ENCODE results near the gene SGIP1.

SGIP1 gene

GRCh38 chr1:66606362-66607065 lies 72.6 kb downstream of the SGIP1 start:
- no peak for DNase-seq (ENCODE audit: low read depth in 2 of 2)

GRCh38 chr1:66607458-66607857 lies 73.5 kb downstream of the SGIP1 start:
- no peak for DNase-seq (ENCODE audit: low read depth in 2 of 2)

- no peak for DNase-seq (ENCODE audit: low read depth in 2 of 2)
Observed at GRCh38 chr1:66613187-66613586, 79.2 kb downstream of the SGIP1 start.

GRCh38 chr1:66617362-66618184 lies 83.6 kb downstream of the SGIP1 start:
- DNase-seq (ENCODE audit: low read depth in 2 of 2), result no peak

- no peak for DNase-seq (ENCODE audit: low read depth in 2 of 2)
Observed at GRCh38 chr1:66618390-66618789, 84.4 kb downstream of the SGIP1 start.

GRCh38 chr1:66623812-66624211 lies 89.9 kb downstream of the SGIP1 start:
- DNase-seq (ENCODE audit: low read depth in 2 of 2), result no peak

- DNase-seq (ENCODE audit: low read depth in 2 of 2), result no peak
Observed at GRCh38 chr1:66624412-66625060, 90.6 kb downstream of the SGIP1 start.

GRCh38 chr1:66626261-66626660 lies 92.3 kb downstream of the SGIP1 start:
- no peak for DNase-seq (ENCODE audit: low read depth in 2 of 2)

GRCh38 chr1:66628926-66629325 lies 95.0 kb downstream of the SGIP1 start:
- DNase-seq (ENCODE audit: low read depth in 2 of 2), result no peak

GRCh38 chr1:66633159-66633558 lies 99.2 kb downstream of the SGIP1 start:
- DNase-seq (ENCODE audit: low read depth in 2 of 2), result no peak

- DNase-seq (ENCODE audit: low read depth in 2 of 2), result no peak
Observed at GRCh38 chr1:66637146-66637545, 103.2 kb downstream of the SGIP1 start.

- no peak for DNase-seq (ENCODE audit: low read depth in 2 of 2)
Observed at GRCh38 chr1:66641891-66642473, 108.0 kb downstream of the SGIP1 start.

- no peak for DNase-seq (ENCODE audit: low read depth in 2 of 2)
Observed at GRCh38 chr1:66642992-66643391, 109.0 kb downstream of the SGIP1 start.

GRCh38 chr1:66644331-66644730 lies 110.4 kb downstream of the SGIP1 start:
- DNase-seq (ENCODE audit: low read depth in 2 of 2), result no peak

GRCh38 chr1:66648901-66649595 lies 115.1 kb downstream of the SGIP1 start:
- DNase-seq (ENCODE audit: low read depth in 2 of 2), result no peak

- DNase-seq (ENCODE audit: low read depth in 2 of 2), result no peak
Observed at GRCh38 chr1:66652556-66652955, 118.6 kb downstream of the SGIP1 start.

GRCh38 chr1:66654643-66655042 lies 120.7 kb downstream of the SGIP1 start:
- DNase-seq (ENCODE audit: low read depth in 2 of 2), result no peak

- DNase-seq (ENCODE audit: low read depth in 2 of 2), result no peak
Observed at GRCh38 chr1:66671455-66671854, 137.5 kb downstream of the SGIP1 start.

- no peak for DNase-seq (ENCODE audit: low read depth in 2 of 2)
Observed at GRCh38 chr1:66676613-66677298, 142.8 kb downstream of the SGIP1 start.

- no peak for DNase-seq (ENCODE audit: low read depth in 2 of 2)
Observed at GRCh38 chr1:66678146-66678545, 144.2 kb downstream of the SGIP1 start.

GRCh38 chr1:66679140-66679539 lies 145.2 kb downstream of the SGIP1 start:
- DNase-seq (ENCODE audit: low read depth in 2 of 2), result no peak

Measured in stimulated activated CD8-positive, alpha-beta memory T cell treated with anti-CD3 and anti-CD28 coated beads, Interleukin-7, amount 100 ng/mL, for 4 hours (primary cell).